ENCODE results near the gene SORCS1. TPM values are rescaled to one million over a fixed set of nuclear protein-coding genes. Genes with fewer than 3 reads are reported as not detected.

Gene SORCS1
- total RNA-seq, 4 donors from 2014 or later, result 0.16 to 0.68 (median 0.61) TPM

GRCh38 chr10:106957823-106958588 lies 206.5 kb downstream of the SORCS1 start:
- TF ChIP-seq, protein P1, sequence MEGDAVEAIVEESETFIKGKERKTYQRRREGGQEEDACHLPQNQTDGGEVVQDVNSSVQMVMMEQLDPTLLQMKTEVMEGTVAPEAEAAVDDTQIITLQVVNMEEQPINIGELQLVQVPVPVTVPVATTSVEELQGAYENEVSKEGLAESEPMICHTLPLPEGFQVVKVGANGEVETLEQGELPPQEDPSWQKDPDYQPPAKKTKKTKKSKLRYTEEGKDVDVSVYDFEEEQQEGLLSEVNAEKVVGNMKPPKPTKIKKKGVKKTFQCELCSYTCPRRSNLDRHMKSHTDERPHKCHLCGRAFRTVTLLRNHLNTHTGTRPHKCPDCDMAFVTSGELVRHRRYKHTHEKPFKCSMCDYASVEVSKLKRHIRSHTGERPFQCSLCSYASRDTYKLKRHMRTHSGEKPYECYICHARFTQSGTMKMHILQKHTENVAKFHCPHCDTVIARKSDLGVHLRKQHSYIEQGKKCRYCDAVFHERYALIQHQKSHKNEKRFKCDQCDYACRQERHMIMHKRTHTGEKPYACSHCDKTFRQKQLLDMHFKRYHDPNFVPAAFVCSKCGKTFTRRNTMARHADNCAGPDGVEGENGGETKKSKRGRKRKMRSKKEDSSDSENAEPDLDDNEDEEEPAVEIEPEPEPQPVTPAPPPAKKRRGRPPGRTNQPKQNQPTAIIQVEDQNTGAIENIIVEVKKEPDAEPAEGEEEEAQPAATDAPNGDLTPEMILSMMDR (IDR thresholded peaks at IDR 0.05; ENCODE audit: low read depth), result no peak

DNA sequence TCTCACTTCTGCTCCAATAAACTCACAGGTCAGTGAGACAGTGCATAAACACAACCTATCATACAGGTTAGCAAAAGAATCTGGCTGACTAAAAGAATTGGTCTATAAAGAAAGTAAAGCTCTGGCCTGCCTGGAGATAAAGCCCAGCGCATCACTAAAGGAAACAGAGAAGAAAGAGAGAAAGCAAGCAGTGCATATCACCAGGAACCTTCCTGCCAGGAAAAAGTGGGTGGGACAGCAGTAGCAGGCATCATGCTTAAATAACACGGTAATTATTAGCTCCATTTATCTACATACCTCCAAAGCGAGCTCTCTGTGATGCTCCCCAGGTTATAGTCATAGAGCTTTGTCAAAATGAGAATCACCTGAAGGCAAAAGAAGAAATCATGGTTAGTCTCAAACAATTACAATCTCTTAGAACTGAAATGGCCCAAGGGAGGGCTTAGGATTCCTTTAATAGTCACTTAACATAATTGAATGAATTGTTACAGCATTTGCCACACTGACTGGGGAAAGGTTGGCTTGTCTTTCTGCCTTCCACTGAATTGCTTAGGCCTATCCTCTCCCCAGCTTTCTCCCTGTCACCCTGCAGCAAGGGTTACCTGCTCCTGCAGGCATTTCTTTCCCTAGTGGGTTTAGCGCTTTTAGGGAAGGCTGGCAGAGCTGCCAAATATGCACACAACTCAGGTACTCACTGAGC lies 208.1 kb downstream of the SORCS1 start:
- TF ChIP-seq, protein P1 (IDR thresholded peaks at IDR 0.05; ENCODE audit: low read depth), result no peak

GRCh38 chr10:106955133-106955532 lies 209.4 kb downstream of the SORCS1 start:
- TF ChIP-seq, protein P1 (IDR thresholded peaks at IDR 0.05; ENCODE audit: low read depth), result no peak

DNA sequence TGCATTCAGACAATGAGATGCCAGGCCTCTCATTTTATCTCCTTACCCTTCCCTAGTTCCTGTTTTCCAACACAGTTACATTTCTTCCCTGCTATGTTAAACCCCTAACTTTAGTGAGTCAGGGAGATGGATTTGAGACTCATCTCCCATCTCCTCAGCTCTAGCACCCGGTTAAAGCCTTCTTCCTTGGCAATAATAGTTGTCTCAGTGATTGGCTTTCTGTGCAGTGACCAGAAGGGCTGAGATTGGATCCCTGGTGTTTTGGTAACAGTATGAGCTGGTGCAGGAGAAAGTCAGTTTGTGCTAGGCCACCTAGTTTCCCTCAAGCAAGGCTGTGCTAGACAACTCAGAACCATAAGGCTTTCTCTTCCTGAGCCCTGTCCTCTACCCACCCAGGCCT lies 212.5 kb downstream of the SORCS1 start:
- TF ChIP-seq, protein P1 (IDR thresholded peaks at IDR 0.05; ENCODE audit: low read depth), result no peak

- TF ChIP-seq, protein P1 (IDR thresholded peaks at IDR 0.05; ENCODE audit: low read depth), result no peak
These were observed 214.6 kb downstream of the SORCS1 start for GRCh38 chr10:106949680-106950478.

DNA sequence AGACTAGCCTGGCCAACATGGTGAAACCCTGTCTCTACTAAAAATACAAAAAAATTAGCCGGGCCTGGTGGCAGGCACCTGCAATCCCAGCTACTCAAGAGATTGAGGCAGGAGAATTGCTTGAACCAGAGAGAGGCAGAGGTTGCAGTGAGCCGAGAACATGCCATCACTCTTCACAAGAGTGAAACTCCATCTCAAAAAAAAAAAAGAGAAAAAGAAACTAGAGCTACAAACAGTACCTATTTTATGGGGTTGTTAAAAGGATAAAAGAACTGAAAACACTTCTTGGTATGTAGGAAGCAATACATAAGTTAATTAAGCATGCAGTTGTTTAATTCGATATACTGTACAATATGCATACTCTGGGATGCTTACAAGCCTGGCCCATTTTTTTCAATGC lies 216.9 kb downstream of the SORCS1 start:
- TF ChIP-seq, protein P1 (IDR thresholded peaks at IDR 0.05; ENCODE audit: low read depth), result no peak
